GM12865 (cell line): ENCODE results near the gene PDZD2.

Experiments used
- DNase-seq: peaks from one replicate; pipeline ENCODE4 v3.0.0; 2010; ENCODE audit warnings: low read depth
- H3K4me3 ChIP-seq: 2 replicates; pipeline ENCODE4 v1.5.1; 2011; ENCODE audit warnings: mild to moderate bottlenecking, low read depth, low read length, control low read depth
- CTCF ChIP-seq: IDR thresholded peaks from 2 replicates; pipeline ENCODE4 v1.5.1; 2011; ENCODE audit warnings: low read length, control low read depth, low read depth, inconsistent platforms; ENCODE audit not compliant: insufficient read depth; ENCODE audit errors: missing control alignments

The PDZD2 gene

GRCh38 chr5:32092938-32093812, 454.2 kb downstream of the PDZD2 start:
- H3K4me3 ChIP-seq, result no peak overlapping the region
- peak; percentile 73 for TF ChIP-seq CTCF
- peak; percentile 82 for DNase-seq

- H3K4me3 ChIP-seq, result no peak overlapping the region
- no peak for TF ChIP-seq CTCF
- DNase-seq, result no peak
These were observed 455.8 kb downstream of the PDZD2 start for GRCh38 chr5:32094691-32095090.

GRCh38 chr5:32095261-32095671, 456.3 kb downstream of the PDZD2 start:
- TF ChIP-seq CTCF, result no peak

GRCh38 chr5:32096891-32097595, 458.1 kb downstream of the PDZD2 start:
- DNase-seq, result no peak
- no peak overlapping the region for H3K4me3 ChIP-seq
- no peak for TF ChIP-seq CTCF

More at GRCh38 chr5:32095261-32095671, 456.3 kb downstream of the PDZD2 start:
- DNase-seq, result no peak
- H3K4me3 ChIP-seq, result no peak overlapping the region

GRCh38 chr5:32098291-32098690, 459.4 kb downstream of the PDZD2 start:
- no peak for DNase-seq
- H3K4me3 ChIP-seq, result no peak overlapping the region
- TF ChIP-seq CTCF, result no peak

- no peak for TF ChIP-seq CTCF
- DNase-seq, result no peak
- no peak overlapping the region for H3K4me3 ChIP-seq
These were observed 460.0 kb downstream of the PDZD2 start for GRCh38 chr5:32098890-32099310.
